HepG2 (cell line): Measurements from ENCODE around the gene JPH4. TPM values are rescaled to one million over a fixed set of nuclear protein-coding genes. Genes with fewer than 3 reads are reported as not detected.

Source experiments
- CCDC6 ChIP-seq: sonication (generic); formaldehyde crosslinking; IDR thresholded peaks from 2 replicates; pipeline ENCODE4 v1.8.1; 2022; ENCODE audit warnings: mild to moderate bottlenecking, missing genetic modification reagents, moderate library complexity
- CHD2 ChIP-seq: IDR thresholded peaks from 2 replicates; pipeline ENCODE4 v1.6.1; 2011; ENCODE audit warnings: low read depth, low read length, improper control_type of control experiment
- GMEB2 ChIP-seq: IDR thresholded peaks from 2 replicates; pipeline ENCODE4 v1.6.1; 2016; ENCODE audit warnings: missing biosample characterization, missing genetic modification reagents, low read depth
- HMGXB3 ChIP-seq: sonication (generic); formaldehyde crosslinking; IDR thresholded peaks from 2 replicates; pipeline ENCODE4 v1.4.0; 2020; ENCODE audit warnings: missing genetic modification reagents, borderline replicate concordance
- KLF16 ChIP-seq, 2 experiments: sonication (generic) in 1 of 2; formaldehyde crosslinking in 1 of 2; IDR thresholded peaks; 2 replicates each; pipeline versions ENCODE4 v1.6.1 to v1.8.0; 2016 to 2023; ENCODE audit warnings: missing genetic modification reagents in 2 of 2, missing compliant biosample characterization in 1 of 2
- MLXIP ChIP-seq: sonication (generic); formaldehyde crosslinking; IDR thresholded peaks from 2 replicates; pipeline ENCODE4 v1.9.0; 2021; ENCODE audit warnings: missing genetic modification reagents, borderline replicate concordance
- MTA1 ChIP-seq: sonication (generic); formaldehyde crosslinking; IDR thresholded peaks from 2 replicates; pipeline ENCODE4 v1.4.0; 2020; ENCODE audit warnings: missing genetic modification reagents, mild to moderate bottlenecking, borderline replicate concordance
- NCOA5 ChIP-seq: sonication (generic); formaldehyde crosslinking; IDR thresholded peaks from 2 replicates; pipeline ENCODE4 v1.4.0; 2020; ENCODE audit warnings: missing genetic modification reagents
- ONECUT2 ChIP-seq: sonication (generic); formaldehyde crosslinking; IDR thresholded peaks from 2 replicates; pipeline ENCODE4 v1.4.0; 2020; ENCODE audit warnings: missing genetic modification reagents
- PTBP1 ChIP-seq: fragments of 200-400 bp; formaldehyde crosslinking; IDR thresholded peaks from 2 replicates; pipeline ENCODE4 v1.6.1; 2018; ENCODE audit warnings: low read length, low read depth; ENCODE audit not compliant: poor library complexity, severe bottlenecking
- SMAD9 ChIP-seq: sonication (generic); formaldehyde crosslinking; IDR thresholded peaks from 2 replicates; pipeline ENCODE4 v1.5.1; 2020; ENCODE audit warnings: mild to moderate bottlenecking, missing genetic modification reagents
- STAG1 ChIP-seq: sonication (generic); formaldehyde crosslinking; IDR thresholded peaks from 2 replicates; pipeline ENCODE4 v1.4.0; 2020; ENCODE audit warnings: missing genetic modification reagents
- ZFYVE20 ChIP-seq: sonication (generic); formaldehyde crosslinking; IDR thresholded peaks from 2 replicates; pipeline ENCODE4 v1.8.0; 2023; ENCODE audit warnings: low read depth, mild to moderate bottlenecking, moderate library complexity, missing genetic modification reagents, borderline replicate concordance
- ZNF576 ChIP-seq: sonication (generic); formaldehyde crosslinking; IDR thresholded peaks from 2 replicates; pipeline ENCODE4 v1.4.0; 2020; ENCODE audit warnings: mild to moderate bottlenecking, missing genetic modification reagents
- ZNF589 ChIP-seq: sonication (generic); formaldehyde crosslinking; conservative IDR thresholded peaks from 2 replicates; pipeline ENCODE4 v1.8.0; 2022; ENCODE audit warnings: mild to moderate bottlenecking, moderate library complexity, missing genetic modification reagents
- ZNF660 ChIP-seq: sonication (generic); formaldehyde crosslinking; IDR thresholded peaks from 2 replicates; pipeline ENCODE4 v1.5.1; 2020; ENCODE audit warnings: mild to moderate bottlenecking, low read depth, missing genetic modification reagents, borderline replicate concordance
- ZNF792 ChIP-seq: IDR thresholded peaks from 2 replicates; pipeline ENCODE4 v1.6.1; 2016
- ZSCAN21 ChIP-seq: sonication (generic); formaldehyde crosslinking; IDR thresholded peaks from 2 replicates; pipeline ENCODE4 v1.8.0; 2022; ENCODE audit warnings: mild to moderate bottlenecking, missing genetic modification reagents, moderate library complexity, borderline replicate concordance
- ZSCAN30 ChIP-seq: sonication (generic); formaldehyde crosslinking; IDR thresholded peaks from 2 replicates; pipeline ENCODE4 v1.5.0; 2020; ENCODE audit warnings: mild to moderate bottlenecking, missing genetic modification reagents
- polyA plus RNA-seq, 8 experiments: library from polyadenylated mRNA; depleted of rRNA in 3 of 8; stranded (reverse) in 7 of 8; unstranded in 1 of 8; fragments of >200 nt; fragmentation: Illumina TruSeq in 4 of 8; extraction: Trizol in 4 of 8; gene quantifications; 2 replicates each; pipeline versions ENCODE4 v1.2.1 to v1.2.3, GENCODE V29; 2011 to 2016; ENCODE audit warnings: low read depth in 4 of 8, missing spikeins in 1 of 8, mixed read lengths in 1 of 8; ENCODE audit not compliant: insufficient read depth in 1 of 8
- total RNA-seq, 5 experiments: library from RNA; depleted of rRNA; stranded (reverse); fragments of >200 nt; fragmentation: Illumina TruSeq; extraction: Trizol; gene quantifications; 2 replicates each; pipeline ENCODE4 v1.2.3, GENCODE V29; 2016; ENCODE audit warnings: low read depth in 1 of 5

JPH4 gene
- total and polyA plus RNA-seq, 2 of the 13 experiments (the other 11 are each of a cell fraction or from before 2014, with no cell fraction given): 0.08 to 0.22 TPM

GRCh38 chr14:23555882-23556699 is 22.5 kb downstream of the JPH4 start, which contains the start of gene THTPA (continued):
- peak; percentile 91; the same call in 1 of the 2 replicates for TF ChIP-seq MLXIP (CRISPR knock-in tag)
- TF ChIP-seq STAG1: no peak; the same call in 1 of the 2 replicates
- peak; percentile 87; the same call in 1 of the 2 replicates for TF ChIP-seq NCOA5
- TF ChIP-seq ZFYVE20: peak; percentile 86; the same call in 1 of the 2 replicates
- peak; percentile 97 for TF ChIP-seq ZNF589 (CRISPR knock-in tag)
- peak; percentile 99 for TF ChIP-seq SMAD9 (CRISPR knock-in tag)
- TF ChIP-seq ZSCAN30: no peak
- TF ChIP-seq KLF16 (CRISPR knock-in tag; IDR thresholded peaks at IDR 0.05): peak; percentile 82 to 99; a peak in 2 of 4 replicates
- peak; percentile 96; the same call in 1 of the 2 replicates for TF ChIP-seq HMGXB3 (CRISPR knock-in tag)
- no peak for TF ChIP-seq CCDC6 (CRISPR knock-in tag)
- peak; percentile 97 for TF ChIP-seq CHD2
- TF ChIP-seq ONECUT2 (CRISPR knock-in tag): peak; percentile 76
- peak; percentile 72 for TF ChIP-seq PTBP1
- peak; percentile 72; the same call in 1 of the 2 replicates for TF ChIP-seq ZNF660
- TF ChIP-seq MTA1 (CRISPR knock-in tag): peak; percentile 98
- peak; percentile 94 for TF ChIP-seq ZSCAN21
- peak; percentile 99 for TF ChIP-seq ZNF792 (CRISPR knock-in tag)
- TF ChIP-seq GMEB2: peak; percentile 80
- peak; percentile 68; the same call in 1 of the 2 replicates for TF ChIP-seq ZNF576 (CRISPR knock-in tag)
